ENCODE data around the gene SH2D3C. TPM values are rescaled to one million over a fixed set of nuclear protein-coding genes. Genes with fewer than 3 reads are reported as not detected.

SH2D3C gene
- total RNA-seq, 4 donors from 2014 or later, result 6.1 to 12.1 (median 8.5) TPM

DNA sequence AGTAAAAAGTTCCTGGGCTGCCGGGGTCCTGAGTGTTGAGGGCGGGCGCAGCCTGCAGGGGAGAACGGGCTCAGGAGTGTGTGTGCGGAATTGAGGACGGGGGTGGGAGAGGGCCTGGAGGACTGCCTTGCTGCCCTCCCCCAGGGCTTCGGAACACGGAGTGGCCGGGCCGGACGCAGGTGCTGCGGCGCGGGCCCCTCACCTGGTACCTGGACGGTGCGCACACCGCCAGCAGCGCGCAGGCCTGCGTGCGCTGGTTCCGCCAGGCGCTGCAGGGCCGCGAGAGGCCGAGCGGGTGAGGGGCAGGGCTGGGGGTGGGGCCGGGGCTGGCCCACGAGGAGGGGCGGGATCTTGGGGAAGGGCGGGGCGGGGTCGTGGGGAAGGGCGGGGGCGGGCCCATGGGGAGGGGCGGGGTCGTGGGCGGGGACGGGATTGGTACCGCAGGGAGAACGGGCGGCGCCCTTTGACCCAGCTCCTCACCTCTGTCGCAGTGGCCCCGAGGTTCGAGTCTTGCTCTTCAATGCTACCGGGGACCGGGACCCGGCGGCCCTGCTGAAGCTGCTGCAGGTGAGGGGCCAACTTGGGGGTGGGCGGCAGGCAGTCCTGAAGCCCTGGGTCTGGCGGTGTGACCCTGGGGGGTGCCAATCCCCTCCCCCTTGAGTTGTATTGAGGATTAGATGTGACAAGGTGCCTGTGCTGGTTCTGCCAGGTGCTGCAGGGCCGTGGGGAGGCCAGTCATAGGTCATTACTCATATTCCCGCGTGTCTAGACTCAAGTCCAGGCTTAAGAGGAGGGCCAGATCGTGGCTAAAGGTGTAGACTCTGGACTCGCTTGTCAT lies 31.3 kb upstream of the SH2D3C start:
- no peaks in the 10 kb centered on the region for H3K9me3 ChIP-seq
- H3K4me1 ChIP-seq, result peaks cover 0 to 29% (median 0%) of the 10 kb centered on the region in 3 donors
- WGBS, 2 donors (ENCODE audit: low coverage in 1 of 2), result 80% methylated on average over 3 of the region's 57 CpGs; no CpG with 5 or more reads in 1 of the 2 donors
- H3K4me3 ChIP-seq, result no peak overlapping the region
- peak overlapping the region in 3 of 4 donors; percentile 33 to 55 (median 48) for H3K27ac ChIP-seq
- H3K36me3 ChIP-seq, result peaks cover 0 to 92% of the 10 kb centered on the region in 2 donors
- no peak for TF ChIP-seq POLR2A (IDR thresholded peaks at IDR 0.05)
- no peak for TF ChIP-seq POLR2AphosphoS5 (IDR thresholded peaks at IDR 0.05)
- ATAC-seq, result no peak
- H3K27me3 ChIP-seq, result no peaks in the 10 kb centered on the region

DNA sequence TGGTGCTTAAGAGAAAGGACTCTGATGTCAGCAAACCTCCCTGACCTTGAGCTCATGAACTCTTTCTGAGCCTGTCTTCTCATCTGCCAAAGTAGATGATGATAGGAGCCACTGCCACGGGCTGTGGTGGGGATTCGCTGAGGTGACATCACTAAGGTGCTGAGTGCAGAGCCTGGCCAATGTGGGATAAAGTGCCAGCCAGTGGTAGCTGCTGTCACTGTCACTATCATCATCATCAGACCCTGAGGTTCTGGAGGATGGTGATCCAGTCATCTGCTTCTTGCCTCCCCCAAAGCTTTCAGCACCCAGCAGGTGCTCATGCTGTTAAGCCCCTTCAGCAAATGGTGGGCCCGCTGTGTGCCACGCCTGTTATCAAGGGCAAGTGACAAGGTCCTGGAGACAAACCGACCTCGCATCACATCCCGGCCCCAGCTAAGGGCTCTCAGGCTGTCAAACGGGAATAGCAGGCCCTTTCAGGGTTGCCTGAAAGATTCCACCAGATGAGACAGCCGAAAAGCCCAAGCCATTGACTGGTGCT lies 30.6 kb upstream of the SH2D3C start:
- Histone ChIP-seq H3K4me3 (no peak overlapping the region), H3K9me3 (no peaks in the 10 kb centered on the region), H3K4me1 (peaks cover 0 to 35% (median 4%) of the 10 kb centered on the region in 3 donors), H3K27me3 (no peaks in the 10 kb centered on the region), H3K27ac (peak overlapping the region in 1 of 4 donors; percentile 48), H3K36me3 (peaks cover 0 to 91% of the 10 kb centered on the region in 2 donors)
- no peak for ATAC-seq
- WGBS, 2 donors (ENCODE audit: low coverage in 1 of 2), result 63% methylated on average over 2 of the region's 9 CpGs; no CpG with 5 or more reads in 1 of the 2 donors
- TF ChIP-seq POLR2A (IDR thresholded peaks at IDR 0.05) (no peak), POLR2AphosphoS5 (IDR thresholded peaks at IDR 0.05) (no peak), EP300 (IDR thresholded peaks at IDR 0.05) (no peak), CTCF (IDR thresholded peaks at IDR 0.05) (no peak)

DNA sequence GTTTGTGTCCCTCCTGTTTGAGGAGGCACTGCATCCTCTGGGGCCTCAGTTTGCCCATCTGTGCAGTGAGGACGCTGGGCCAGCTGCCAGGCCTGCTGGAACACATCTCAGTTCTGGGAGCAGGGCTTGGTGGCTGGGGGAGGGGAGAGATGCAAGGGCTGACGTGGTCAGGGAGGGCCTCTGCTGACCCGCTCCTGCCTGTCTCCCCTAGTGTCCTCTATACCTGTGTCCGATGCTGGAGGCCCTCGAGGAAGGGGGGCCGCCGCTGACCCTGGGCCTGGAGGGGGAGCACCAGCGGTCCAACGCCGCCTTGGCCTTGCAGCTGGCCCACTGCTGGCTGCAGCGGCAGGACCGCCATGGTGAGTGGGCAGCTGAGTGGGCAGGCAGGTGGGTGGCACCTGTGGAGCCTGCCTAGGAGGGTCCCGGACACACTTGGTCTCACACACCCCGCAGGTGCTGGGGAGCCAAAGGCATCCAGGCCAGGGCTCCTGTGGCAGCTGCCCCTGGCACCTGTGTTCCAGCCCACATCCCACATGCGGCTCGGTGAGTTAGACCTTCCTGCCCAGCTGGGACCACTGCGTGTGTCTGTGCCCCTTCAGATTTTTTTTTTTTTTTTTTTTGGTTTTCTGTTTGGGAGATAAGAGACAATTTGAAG lies 30.0 kb upstream of the SH2D3C start:
- WGBS, 2 donors (ENCODE audit: low coverage in 1 of 2), result 64% methylated on average over 3 of the region's 17 CpGs; no CpG with 5 or more reads in 1 of the 2 donors
- Histone ChIP-seq H3K9me3 (no peaks in the 10 kb centered on the region), H3K4me3 (no peak overlapping the region), H3K4me1 (peaks cover 0 to 35% (median 10%) of the 10 kb centered on the region in 3 donors), H3K36me3 (peaks cover 0 to 85% of the 10 kb centered on the region in 2 donors), H3K27ac (no peak overlapping the region), H3K27me3 (no peaks in the 10 kb centered on the region)
- TF ChIP-seq EP300 (IDR thresholded peaks at IDR 0.05), result no peak
- TF ChIP-seq POLR2AphosphoS5 (IDR thresholded peaks at IDR 0.05), result no peak
- TF ChIP-seq CTCF (IDR thresholded peaks at IDR 0.05), result no peak
- TF ChIP-seq POLR2A (IDR thresholded peaks at IDR 0.05), result no peak
- no peak for ATAC-seq

DNA sequence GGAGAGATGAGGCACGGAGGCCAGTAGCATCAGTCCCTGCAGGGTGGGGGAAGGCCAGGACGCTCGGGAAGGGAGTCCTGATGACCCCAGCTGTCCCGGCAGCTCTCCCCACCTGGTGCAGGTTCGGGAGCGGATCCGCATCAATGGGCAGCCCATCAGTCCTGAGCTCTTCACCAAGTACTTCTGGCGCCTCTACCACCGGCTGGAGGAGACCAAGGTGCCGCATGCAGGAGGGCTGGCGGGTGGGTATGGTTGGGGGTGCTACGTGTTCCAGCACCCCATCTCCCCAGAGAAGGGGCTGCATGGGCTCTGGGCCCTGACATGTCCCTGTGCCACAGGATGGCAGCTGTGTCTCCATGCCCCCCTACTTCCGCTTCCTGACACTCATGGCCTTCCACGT lies 28.4 kb upstream of the SH2D3C start:
- Histone ChIP-seq H3K27ac (no peak overlapping the region), H3K27me3 (no peaks in the 10 kb centered on the region), H3K4me3 (no peak overlapping the region), H3K9me3 (no peaks in the 10 kb centered on the region), H3K36me3 (peaks cover 0 to 69% of the 10 kb centered on the region in 2 donors), H3K4me1 (peaks cover 0 to 42% (median 15%) of the 10 kb centered on the region in 3 donors)
- TF ChIP-seq EP300 (IDR thresholded peaks at IDR 0.05), result no peak
- TF ChIP-seq CTCF (IDR thresholded peaks at IDR 0.05), result no peak
- TF ChIP-seq POLR2A (IDR thresholded peaks at IDR 0.05), result no peak
- TF ChIP-seq POLR2AphosphoS5 (IDR thresholded peaks at IDR 0.05), result no peak
- no peak for ATAC-seq
- 75 to 91% methylated on average over 3 to 6 of the region's 14 CpGs for WGBS, 2 donors (ENCODE audit: low coverage in 1 of 2)

DNA sequence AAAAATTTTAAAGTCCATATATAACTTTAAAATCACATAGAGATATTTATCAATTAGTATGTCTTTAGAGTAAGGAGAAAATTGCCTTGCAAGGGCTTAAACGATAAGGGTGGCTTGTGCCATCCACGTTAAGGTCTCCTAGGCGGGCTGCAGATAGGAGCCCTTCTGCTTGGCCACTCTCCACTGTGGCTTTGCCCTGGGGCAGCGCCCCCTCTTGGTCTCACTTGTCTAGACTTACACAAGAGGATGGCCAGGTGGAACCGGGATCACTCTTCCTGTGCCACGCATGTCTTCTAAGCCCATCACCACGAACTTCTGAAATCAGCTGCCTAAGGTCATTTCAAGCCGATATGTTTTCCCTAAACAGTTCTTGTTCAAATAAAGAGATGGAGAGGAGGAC lies 27.2 kb upstream of the SH2D3C start:
- H3K4me3 ChIP-seq, result no peak overlapping the region
- H3K36me3 ChIP-seq, result peaks cover 0 to 56% of the 10 kb centered on the region in 2 donors
- WGBS, 2 donors (ENCODE audit: low coverage in 1 of 2), result 50 to 58% methylated on average over 4 to 5 of the region's 8 CpGs
- no peaks in the 10 kb centered on the region for H3K27me3 ChIP-seq
- H3K9me3 ChIP-seq, result no peaks in the 10 kb centered on the region
- TF ChIP-seq CTCF (IDR thresholded peaks at IDR 0.05) (peak in 1 of 4 experiments; percentile 15), POLR2AphosphoS5 (IDR thresholded peaks at IDR 0.05) (no peak)
- peaks cover 0 to 48% (median 19%) of the 10 kb centered on the region in 3 donors for H3K4me1 ChIP-seq
- no peak overlapping the region for H3K27ac ChIP-seq
- no peak for ATAC-seq
